Loucy (cell line): ENCODE results near the gene CLCN5.

Source experiments
- CTCF ChIP-seq: fragments of 200-600 bp; sonication (generic); conservative IDR thresholded peaks from 2 replicates; pipeline ENCODE4 v1.5.1; 2014; ENCODE audit warnings: mild to moderate bottlenecking, antibody characterized with exemption, low read length
- EZH2phosphoT487 ChIP-seq: fragments of 200-600 bp; IDR thresholded peaks from 2 replicates; pipeline ENCODE4 v1.6.1; 2018; ENCODE audit warnings: antibody characterized with exemption, mild to moderate bottlenecking, moderate library complexity, borderline replicate concordance

- TF ChIP-seq CTCF (no peak), EZH2phosphoT487 (no peak)
Measured at GRCh38 chrX:50099331-50099730, 176.9 kb downstream of the CLCN5 start.
